Thyroid gland (tissue), 4 donors: ENCODE measurements around the gene PACS1. TPM values are rescaled to one million over a fixed set of nuclear protein-coding genes. Genes with fewer than 3 reads are reported as not detected.
"Not testable (repeated sequence)": the region's sequence is repeated elsewhere in the genome, so short reads cannot be mapped to it uniquely, and the experiment has no call there.

ENCODE experiments used
- DNase-seq, 2 donors: peaks; one replicate each; pipeline ENCODE4 v3.0.0-alpha.2; 2019
- H3K27ac ChIP-seq, 3 donors: fragments of 200-600 bp; sonication (generic); 1 replicate in 2 of 3; 2 replicates in 1 of 3; pipeline ENCODE4 v1.5.1; 2016 to 2019; ENCODE audit warnings: mild to moderate bottlenecking in 1 of 3, moderate library complexity in 1 of 3
- H3K27me3 ChIP-seq: fragments of 200-600 bp; sonication (generic); one replicate; pipeline ENCODE4 v1.5.1; 2019
- H3K36me3 ChIP-seq, 2 donors: fragments of 200-600 bp; sonication (generic); one replicate each; pipeline ENCODE4 v1.5.1; 2016 to 2019
- H3K4me1 ChIP-seq, 2 donors: fragments of 200-600 bp; sonication (generic); one replicate each; pipeline ENCODE4 v1.5.1; 2017 to 2019
- H3K4me3 ChIP-seq, 3 donors: fragments of 200-600 bp; sonication (generic); replicated peaks in 1 of 3; 1 replicate in 2 of 3; 2 replicates in 1 of 3; pipeline ENCODE4 v1.5.1; 2016; ENCODE audit warnings: mild to moderate bottlenecking in 1 of 3
- H3K9me3 ChIP-seq: fragments of 200-600 bp; sonication (generic); one replicate; pipeline ENCODE4 v1.5.1; 2017
- POLR2A ChIP-seq, 2 donors: fragments of 450-650 bp; IDR thresholded peaks; one replicate each; pipeline ENCODE4 v1.6.1; 2017; ENCODE audit warnings: antibody characterized with exemption in 2 of 2, mild to moderate bottlenecking in 2 of 2, moderate library complexity in 1 of 2
- WGBS, 2 donors: methylation state at CpG; one replicate each; pipeline ENCODE4 v1.1.5; 2017; 5-methylcytosine and 5-hydroxymethylcytosine counted together
- intact Hi-C: fragments of 100-400 bp; cut with DNase I; formaldehyde crosslinking; loops from one replicate; pipeline ENCODE4 v1.15.1; 2023
- total RNA-seq, 4 donors: library from RNA; depleted of rRNA; stranded (reverse); fragments of >200 nt; gene quantifications; one replicate each; pipeline ENCODE4 v1.2.3, GENCODE V29; 2016
- TF ChIP-seq, protein P1 (sequence below), 6 experiments: fragments of 200-600 bp in 3 of 6; fragments of 450-650 bp in 3 of 6; sonication (generic) in 3 of 6; IDR thresholded peaks; one replicate each; pipeline ENCODE4 v1.5.1; 2016 to 2019; ENCODE audit warnings: antibody characterized with exemption in 6 of 6, mild to moderate bottlenecking in 2 of 6, inconsistent platforms in 1 of 6, moderate library complexity in 1 of 6

PACS1 gene
- total RNA-seq, 4 donors from 2014 or later = 39.6 to 67.7 (median 59.7) TPM

DNA sequence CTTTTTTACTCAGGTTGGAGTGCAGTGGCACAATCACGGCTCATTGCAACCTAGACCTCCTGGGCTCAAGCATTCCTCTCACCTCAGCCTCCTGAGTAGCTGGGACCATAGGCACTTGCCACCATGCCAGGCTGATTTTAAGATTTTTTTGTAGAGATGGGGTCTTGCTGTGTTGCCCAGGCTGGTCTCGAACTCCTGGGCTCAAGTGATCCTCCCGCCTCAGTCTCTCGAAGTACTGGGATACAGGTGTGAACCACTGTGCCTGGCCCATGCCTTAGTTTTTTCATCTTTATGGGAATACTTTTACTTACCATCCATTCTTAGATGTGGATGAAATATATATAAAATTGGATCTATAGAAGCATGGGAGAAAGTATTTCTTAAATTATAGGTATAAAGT lies 5.2 kb downstream of the PACS1 start:
- TF ChIP-seq, protein P1, sequence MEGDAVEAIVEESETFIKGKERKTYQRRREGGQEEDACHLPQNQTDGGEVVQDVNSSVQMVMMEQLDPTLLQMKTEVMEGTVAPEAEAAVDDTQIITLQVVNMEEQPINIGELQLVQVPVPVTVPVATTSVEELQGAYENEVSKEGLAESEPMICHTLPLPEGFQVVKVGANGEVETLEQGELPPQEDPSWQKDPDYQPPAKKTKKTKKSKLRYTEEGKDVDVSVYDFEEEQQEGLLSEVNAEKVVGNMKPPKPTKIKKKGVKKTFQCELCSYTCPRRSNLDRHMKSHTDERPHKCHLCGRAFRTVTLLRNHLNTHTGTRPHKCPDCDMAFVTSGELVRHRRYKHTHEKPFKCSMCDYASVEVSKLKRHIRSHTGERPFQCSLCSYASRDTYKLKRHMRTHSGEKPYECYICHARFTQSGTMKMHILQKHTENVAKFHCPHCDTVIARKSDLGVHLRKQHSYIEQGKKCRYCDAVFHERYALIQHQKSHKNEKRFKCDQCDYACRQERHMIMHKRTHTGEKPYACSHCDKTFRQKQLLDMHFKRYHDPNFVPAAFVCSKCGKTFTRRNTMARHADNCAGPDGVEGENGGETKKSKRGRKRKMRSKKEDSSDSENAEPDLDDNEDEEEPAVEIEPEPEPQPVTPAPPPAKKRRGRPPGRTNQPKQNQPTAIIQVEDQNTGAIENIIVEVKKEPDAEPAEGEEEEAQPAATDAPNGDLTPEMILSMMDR (IDR thresholded peaks at IDR 0.05) = no peak
- TF ChIP-seq POLR2A (IDR thresholded peaks at IDR 0.05) = no peak
- Histone ChIP-seq H3K27ac (no peak overlapping the region), H3K4me1 (peaks cover 19 to 26% of the 10 kb centered on the region in 2 donors), H3K27me3 (no peaks in the 10 kb centered on the region), H3K36me3 (no peaks in the 10 kb centered on the region), H3K4me3 (no peak overlapping the region), H3K9me3 (no peaks in the 10 kb centered on the region)
- 94 to 97% methylated on average over 4 of the region's 4 CpGs for WGBS, 2 donors
- intact Hi-C loops = loop anchor here (10.0 kb wide), 1 partner anchor 140 kb away; no protein-coding TSS in a partner anchor
- no peak for DNase-seq

DNA sequence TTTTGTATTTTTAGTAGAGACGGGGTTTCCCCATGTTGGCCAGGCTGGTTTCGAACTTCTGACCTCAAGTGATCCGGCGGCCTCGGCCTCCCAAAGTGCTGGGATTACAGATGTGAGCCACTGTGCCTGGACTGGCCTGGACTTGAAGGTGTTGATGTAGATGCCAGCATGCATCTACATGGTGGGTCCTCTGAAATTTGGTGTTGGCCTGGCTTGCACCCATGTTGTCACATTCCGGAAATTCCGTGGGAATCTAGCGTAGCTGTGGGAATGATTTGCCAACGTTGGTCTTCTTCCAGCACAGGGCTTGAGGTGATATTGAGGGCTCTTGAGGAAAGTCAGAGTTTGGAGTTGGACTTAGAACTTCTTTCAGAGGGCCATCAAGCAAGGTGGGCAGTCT lies 6.5 kb downstream of the PACS1 start:
- Histone ChIP-seq H3K36me3 (no peaks in the 10 kb centered on the region), H3K4me3 (no peak overlapping the region), H3K27me3 (no peaks in the 10 kb centered on the region), H3K9me3 (no peaks in the 10 kb centered on the region), H3K27ac (peak overlapping the region in 1 of 3 donors; percentile 50), H3K4me1 (peaks cover 30 to 32% of the 10 kb centered on the region in 2 donors)
- DNase-seq = peak in 1 of 2 donors; percentile 32
- intact Hi-C loops = loop anchor here (10.0 kb wide), 1 partner anchor 138 kb away; no protein-coding TSS in a partner anchor
- TF ChIP-seq, protein P1 (IDR thresholded peaks at IDR 0.05) = no peak
- TF ChIP-seq POLR2A (IDR thresholded peaks at IDR 0.05) = no peak
- WGBS, 2 donors = 67 to 84% methylated on average over 7 to 9 of the region's 9 CpGs

DNA sequence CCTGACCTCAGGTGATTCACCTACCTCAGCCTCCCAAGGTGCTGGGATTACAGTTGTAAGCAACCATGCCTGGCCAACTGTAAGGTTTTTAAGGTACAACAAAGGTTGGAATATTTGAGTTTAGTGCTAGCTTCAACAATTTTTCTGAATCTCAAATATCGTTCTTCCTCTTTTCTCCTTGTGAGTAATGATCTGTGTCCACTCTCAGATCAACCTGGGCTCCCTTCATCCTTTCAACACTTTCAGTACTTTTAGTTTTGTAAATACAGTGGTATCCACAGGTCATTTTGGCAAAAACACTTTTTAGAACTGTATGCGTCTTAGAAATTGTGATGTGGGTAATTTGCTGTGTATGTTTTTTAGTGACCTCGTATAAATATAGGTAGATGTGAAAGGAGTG lies 7.9 kb downstream of the PACS1 start:
- Histone ChIP-seq H3K27me3 (no peaks in the 10 kb centered on the region), H3K9me3 (no peaks in the 10 kb centered on the region), H3K4me1 (peaks cover 31 to 40% of the 10 kb centered on the region in 2 donors), H3K36me3 (no peaks in the 10 kb centered on the region), H3K4me3 (no peak overlapping the region), H3K27ac (no peak overlapping the region)
- WGBS, 2 donors = 82 to 90% methylated on average over 3 of the region's 3 CpGs
- TF ChIP-seq POLR2A (IDR thresholded peaks at IDR 0.05) = no peak
- TF ChIP-seq, protein P1 (IDR thresholded peaks at IDR 0.05) = no peak
- no peak for DNase-seq
- intact Hi-C loops = loop anchor here (10.0 kb wide), 1 partner anchor 137 kb away; no protein-coding TSS in a partner anchor

DNA sequence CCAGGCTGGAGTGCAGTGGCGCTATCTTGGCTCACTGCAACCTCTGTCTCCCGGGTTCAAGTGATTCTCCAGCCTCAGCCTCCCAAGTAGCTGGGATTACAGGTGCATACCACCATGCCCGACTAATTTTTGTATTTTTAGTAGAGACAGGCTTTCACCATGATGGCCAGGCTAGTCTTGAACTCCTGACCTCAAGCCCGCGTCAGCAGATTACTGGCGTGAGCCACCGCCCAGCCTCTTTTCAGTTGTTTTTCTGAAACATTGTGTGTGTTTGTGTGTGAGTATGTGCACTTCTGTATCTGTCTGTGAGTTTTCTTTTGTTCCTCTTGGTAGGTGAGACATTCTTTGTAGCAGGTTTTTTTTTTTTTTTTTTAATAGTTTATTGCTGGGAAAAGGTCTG lies 8.9 kb downstream of the PACS1 start:
- intact Hi-C loops = loop anchor here (10.0 kb wide), 1 partner anchor 136 kb away; no protein-coding TSS in a partner anchor
- WGBS, 2 donors = 90 to 91% methylated on average over 7 of the region's 7 CpGs
- not testable (repeated sequence) for DNase-seq, H3K27me3 ChIP-seq, H3K4me3 ChIP-seq, H3K36me3 ChIP-seq, H3K9me3 ChIP-seq, H3K27ac ChIP-seq
- H3K4me1 ChIP-seq = peaks cover 41 to 51% of the 10 kb centered on the region in 2 donors

DNA sequence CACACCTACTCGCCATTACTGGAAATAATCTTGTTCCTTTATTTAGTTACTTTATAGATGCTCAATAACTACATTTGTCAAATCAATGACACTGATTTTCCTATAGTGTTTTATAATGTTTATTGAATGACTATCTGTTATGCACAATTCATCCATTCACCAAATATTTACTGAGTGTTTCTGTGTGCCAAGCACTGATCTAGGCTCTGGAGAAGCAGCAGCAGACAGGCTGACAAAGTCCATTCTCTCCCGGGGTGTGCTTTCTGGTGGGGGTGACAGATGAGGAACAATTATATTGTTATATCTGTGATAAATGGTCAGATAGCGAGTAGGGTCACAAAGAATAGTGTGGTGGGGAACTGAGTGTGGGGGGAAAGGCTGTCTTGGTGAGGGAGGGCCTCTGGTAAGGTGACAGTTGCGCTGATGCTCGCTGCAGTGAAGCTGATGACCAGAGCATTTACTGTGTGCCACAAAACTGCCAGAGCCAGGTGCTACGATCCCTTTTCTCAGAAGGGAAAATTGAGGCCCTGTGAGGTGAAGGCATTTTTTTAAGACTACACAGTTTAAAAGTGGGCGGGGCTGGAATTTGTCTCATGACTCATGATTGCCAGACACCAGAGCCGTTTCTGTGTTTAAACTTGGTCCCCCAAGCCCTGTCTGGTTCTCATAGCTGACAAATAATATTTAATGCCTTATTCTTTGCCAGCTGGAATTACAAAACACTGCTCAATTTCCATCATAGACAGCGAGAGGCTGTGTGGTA lies 10.2 kb downstream of the PACS1 start:
- WGBS, 2 donors = 81 to 84% methylated on average over 9 of the region's 9 CpGs
- DNase-seq = peak in 1 of 2 donors; percentile 29

More for the DNA sequence above, 10.2 kb downstream of the PACS1 start:
- H3K27me3 ChIP-seq = no peaks in the 10 kb centered on the region
- H3K36me3 ChIP-seq = no peaks in the 10 kb centered on the region
- peaks cover 45 to 57% of the 10 kb centered on the region in 2 donors for H3K4me1 ChIP-seq
- no peak overlapping the region for H3K4me3 ChIP-seq
- peak overlapping the region; percentile 11 to 48 (median 34) for H3K27ac ChIP-seq
- no peaks in the 10 kb centered on the region for H3K9me3 ChIP-seq
- intact Hi-C loops = no loop called here
- no peak for TF ChIP-seq POLR2A (IDR thresholded peaks at IDR 0.05)
- TF ChIP-seq, protein P1 (IDR thresholded peaks at IDR 0.05) = no peak
